KOPT-K1 (cell line): ENCODE results near the gene CARD18.
"Not testable (repeated sequence)": the region's sequence is repeated elsewhere in the genome, so short reads cannot be mapped to it uniquely, and the experiment has no call there.

Source experiments
- H3K27ac ChIP-seq: fragments of 200-600 bp; sonication (generic); 2 replicates; pipeline ENCODE4 v1.5.1; 2016; ENCODE audit warnings: antibody characterized with exemption, mild to moderate bottlenecking, low read depth, low read length; ENCODE audit not compliant: poor library complexity, severe bottlenecking
- H3K36me3 ChIP-seq: fragments of 200-600 bp; sonication (generic); 2 replicates; pipeline ENCODE4 v1.5.1; 2017; ENCODE audit warnings: antibody characterized with exemption, mild to moderate bottlenecking, low read length, moderate library complexity; ENCODE audit not compliant: insufficient read depth
- H3K9me3 ChIP-seq: fragments of 200-600 bp; sonication (generic); 2 replicates; pipeline ENCODE4 v1.5.1; 2017; ENCODE audit warnings: antibody characterized with exemption, low read length, mild to moderate bottlenecking; ENCODE audit not compliant: insufficient read depth, poor library complexity, severe bottlenecking

Gene CARD18

DNA sequence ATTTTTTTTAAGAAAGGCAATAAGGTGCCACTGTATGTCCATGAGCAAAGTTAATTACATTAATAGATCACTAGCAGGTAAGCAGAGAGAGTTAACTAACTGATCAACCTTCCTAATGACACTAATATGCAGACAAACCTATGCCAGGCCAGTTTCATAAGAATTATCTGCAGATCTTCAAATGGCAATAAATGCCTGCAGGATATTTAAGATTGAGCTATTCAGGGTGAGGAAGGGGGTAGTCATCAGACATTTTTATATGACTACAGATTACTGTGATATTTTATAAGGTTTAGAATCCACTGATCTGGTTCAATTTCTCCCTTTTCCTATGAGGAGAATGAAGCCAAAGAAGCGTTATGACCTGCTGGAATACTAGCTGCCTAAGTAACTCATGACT is 30.2 kb downstream of the CARD18 start:
- no peaks in the 10 kb centered on the region for H3K36me3 ChIP-seq
- H3K9me3 ChIP-seq, result no peaks in the 10 kb centered on the region
- H3K27ac ChIP-seq, result no peak overlapping the region

DNA sequence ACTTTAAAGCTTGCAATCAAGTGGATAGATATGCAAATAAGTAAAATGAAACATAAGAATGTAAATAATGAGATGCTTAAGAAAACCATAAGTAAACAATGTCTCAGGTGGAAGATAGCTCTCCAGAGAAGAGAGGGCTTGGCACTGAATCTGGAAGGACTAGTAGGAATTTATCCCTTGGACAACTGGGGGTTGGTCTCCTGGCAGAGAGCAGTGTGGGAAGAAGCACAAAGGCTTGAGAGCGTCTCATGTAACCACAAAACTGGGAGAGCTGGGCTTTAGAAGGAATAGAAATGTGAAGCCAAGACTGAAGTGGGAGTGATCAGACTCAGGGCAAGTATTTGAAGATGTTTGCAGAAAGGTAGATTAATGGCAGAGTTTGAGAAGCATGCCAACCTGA is 31.3 kb downstream of the CARD18 start:
- Histone ChIP-seq H3K27ac (no peak overlapping the region), H3K9me3 (no peaks in the 10 kb centered on the region), H3K36me3 (no peaks in the 10 kb centered on the region)

DNA sequence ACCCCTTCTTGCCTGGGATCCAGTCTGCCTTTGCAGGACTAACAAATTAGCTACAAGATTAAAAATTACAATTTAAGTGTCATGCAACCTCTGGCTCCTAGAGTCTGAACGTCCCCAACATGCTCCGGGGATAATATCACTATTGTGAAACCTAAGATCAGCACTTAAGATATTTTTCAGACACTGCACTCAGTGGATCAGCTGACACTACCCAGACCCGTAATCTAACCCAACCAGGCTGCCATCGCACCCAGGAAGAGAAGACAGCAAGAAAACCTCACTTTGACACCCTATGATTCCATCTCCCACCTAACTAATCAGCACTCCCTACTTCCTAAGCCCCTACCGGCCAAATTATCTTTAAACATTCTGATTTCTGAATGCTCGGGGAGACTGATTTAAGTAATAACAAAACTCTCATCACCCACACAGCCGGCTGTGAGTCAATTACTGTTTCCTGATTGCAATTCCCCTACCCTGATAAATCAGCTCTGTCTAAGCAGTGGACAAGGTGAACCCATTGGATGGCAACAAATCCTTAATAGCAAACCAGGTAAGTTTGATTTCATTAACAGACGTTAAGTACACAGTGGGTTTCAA is 32.2 kb downstream of the CARD18 start:
- H3K36me3 ChIP-seq, H3K9me3 ChIP-seq, H3K27ac ChIP-seq: not testable (repeated sequence)

DNA sequence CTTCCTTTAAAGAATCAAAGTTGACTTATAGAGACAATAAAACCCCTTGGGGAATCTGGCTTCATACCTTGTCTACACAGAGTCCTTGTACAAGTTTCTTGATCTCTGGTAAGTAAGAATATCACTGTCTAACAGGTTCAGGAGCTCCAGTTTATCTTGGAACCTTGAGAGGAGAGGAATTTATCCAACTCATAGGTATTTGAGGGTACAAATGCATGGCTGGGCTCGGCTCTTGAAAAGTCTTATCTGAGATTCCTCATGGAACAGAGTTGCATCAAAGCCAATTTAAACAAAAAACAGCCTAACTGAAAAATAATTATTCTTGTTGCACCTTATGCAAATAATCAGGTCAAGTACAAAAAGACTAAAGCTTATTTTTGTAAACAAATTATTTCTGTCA is 33.4 kb downstream of the CARD18 start:
- no peak overlapping the region for H3K27ac ChIP-seq
- H3K9me3 ChIP-seq, result no peaks in the 10 kb centered on the region
- no peaks in the 10 kb centered on the region for H3K36me3 ChIP-seq

DNA sequence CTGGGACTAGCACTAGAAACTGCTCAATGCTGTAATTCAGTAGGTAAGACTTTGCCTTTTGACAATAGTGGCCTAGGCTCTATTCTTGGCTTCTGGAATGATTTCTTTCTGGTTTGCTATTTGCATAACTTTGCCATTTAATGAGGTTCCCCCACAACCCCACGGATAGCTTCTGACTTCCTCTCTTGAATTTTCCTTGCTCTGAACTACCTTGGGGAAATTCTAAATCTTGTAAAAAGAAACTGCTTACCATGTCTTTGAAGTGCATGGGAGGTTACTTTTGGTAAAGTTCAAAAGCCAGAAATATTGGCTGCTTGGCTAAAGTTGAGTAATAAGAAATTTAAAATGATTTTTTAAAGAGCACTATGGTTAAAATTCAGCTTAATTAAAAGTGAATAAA is 35.3 kb downstream of the CARD18 start:
- Histone ChIP-seq H3K9me3 (no peaks in the 10 kb centered on the region), H3K27ac (no peak overlapping the region), H3K36me3 (no peaks in the 10 kb centered on the region)

DNA sequence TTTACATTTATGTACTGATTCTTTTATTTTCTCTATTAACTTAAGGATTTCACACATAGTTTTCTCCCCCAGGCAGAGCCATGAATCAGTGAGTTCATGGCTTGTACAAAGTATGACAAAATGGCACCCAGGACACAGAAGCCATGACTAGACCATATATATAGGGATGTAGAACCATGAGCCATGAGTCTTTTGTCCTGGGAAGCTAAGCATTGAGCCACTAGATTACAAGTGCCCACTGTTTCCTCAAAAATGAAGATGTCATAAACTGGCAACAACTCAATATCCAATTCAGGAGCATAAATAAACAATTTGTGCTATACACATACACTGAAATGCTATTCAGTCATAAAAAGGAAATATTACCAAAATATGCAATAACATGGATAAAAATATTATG is 36.2 kb downstream of the CARD18 start:
- H3K27ac ChIP-seq, result no peak overlapping the region
- H3K9me3 ChIP-seq, result no peaks in the 10 kb centered on the region
- no peaks in the 10 kb centered on the region for H3K36me3 ChIP-seq

DNA sequence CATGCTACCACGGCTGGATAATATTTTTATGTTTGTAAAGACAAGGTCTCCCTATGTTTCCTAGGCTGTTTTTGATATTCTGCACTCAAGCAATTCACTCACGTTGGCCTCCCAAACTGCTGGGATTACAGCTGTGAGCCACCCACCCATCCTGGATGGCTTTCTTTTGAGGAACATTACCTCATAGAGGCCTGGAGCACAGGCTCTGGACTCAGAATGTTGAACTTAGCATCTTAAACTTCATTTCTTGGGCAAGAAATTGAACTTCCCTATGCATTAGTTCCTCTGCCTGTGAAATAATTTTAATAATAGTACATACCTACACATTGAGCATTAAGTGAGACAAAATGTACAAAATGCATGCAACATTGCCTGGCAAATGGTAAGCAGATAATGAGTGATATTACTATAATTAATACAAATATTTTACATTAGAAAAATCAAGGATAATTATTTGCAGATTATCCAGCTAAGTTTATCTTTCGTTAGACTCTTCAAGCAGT is 37.4 kb downstream of the CARD18 start:
- not testable (repeated sequence) for H3K9me3 ChIP-seq, H3K27ac ChIP-seq, H3K36me3 ChIP-seq

DNA sequence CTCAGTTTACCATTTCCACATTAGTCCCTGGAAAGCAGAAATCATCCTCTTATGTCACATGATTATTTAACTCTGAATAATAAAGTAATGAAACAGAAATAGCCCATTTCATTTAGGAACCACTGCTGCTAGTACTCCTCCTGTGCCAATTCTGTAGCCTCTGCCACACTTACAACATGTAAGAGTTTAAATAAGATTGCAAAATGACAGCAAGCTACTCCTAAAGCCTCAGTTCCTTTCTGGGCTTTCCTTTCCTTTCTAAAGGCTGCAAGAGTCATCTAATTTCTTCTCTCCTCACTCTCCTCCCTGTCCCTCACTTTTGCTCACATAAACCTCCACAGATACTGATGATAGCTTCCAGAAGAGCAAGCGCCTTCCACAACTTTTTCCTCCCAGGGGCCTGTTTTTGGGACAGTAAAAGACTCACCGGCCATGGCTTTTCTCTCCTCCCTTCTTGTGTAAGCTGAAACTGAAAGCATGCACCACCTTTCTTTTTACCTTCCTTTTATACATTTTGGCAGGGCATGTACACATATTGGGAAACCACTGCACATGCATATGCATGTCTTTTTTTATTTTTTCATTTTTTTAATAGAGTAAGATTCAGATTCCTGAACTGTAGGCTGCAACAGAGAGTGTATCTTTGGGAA is 38.5 kb downstream of the CARD18 start:
- Histone ChIP-seq H3K27ac (no peak overlapping the region), H3K36me3 (no peaks in the 10 kb centered on the region), H3K9me3 (no peaks in the 10 kb centered on the region)

DNA sequence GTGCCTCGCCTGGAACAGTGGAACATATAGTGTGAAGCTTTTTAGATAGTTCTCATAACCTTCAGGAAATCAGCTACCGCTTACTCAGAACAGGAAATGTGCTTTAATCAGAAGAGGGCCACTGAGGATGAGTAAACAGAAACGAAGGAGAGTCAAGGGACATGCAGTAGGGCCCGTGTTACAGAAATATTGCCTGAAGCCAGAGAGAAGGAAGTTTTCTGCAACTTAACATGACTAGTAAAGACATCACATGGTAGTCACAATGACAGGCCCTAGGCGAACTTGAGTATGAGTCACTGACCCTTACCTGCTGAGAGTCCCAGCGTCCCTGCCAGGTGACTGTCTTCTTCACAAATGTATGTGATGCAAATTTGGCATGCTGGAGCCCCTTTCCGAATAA is 39.4 kb downstream of the CARD18 start:
- H3K27ac ChIP-seq, result no peak overlapping the region
- no peaks in the 10 kb centered on the region for H3K9me3 ChIP-seq

DNA sequence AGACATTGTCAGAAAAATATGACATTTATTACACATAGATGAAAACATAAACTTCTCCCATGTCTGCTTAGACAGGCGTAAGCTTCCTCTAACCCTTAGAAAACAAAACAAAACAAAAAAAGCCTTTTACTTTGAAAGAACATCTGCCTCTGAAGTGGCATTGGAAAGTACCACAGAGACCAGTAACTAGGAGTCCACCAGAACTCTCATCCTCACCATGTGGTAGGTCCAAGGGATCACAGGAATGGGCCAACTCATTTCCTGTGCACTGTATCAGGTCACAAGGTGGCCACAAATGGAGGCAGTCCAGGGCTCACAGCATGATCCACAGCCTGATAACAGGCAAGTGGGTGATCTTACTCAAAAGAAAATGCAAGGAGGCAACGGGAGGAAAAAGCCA is 40.0 kb downstream of the CARD18 start:
- not testable (repeated sequence) for H3K36me3 ChIP-seq, H3K9me3 ChIP-seq, H3K27ac ChIP-seq

More for the DNA sequence above, 39.4 kb downstream of the CARD18 start:
- H3K36me3 ChIP-seq, result no peaks in the 10 kb centered on the region

DNA sequence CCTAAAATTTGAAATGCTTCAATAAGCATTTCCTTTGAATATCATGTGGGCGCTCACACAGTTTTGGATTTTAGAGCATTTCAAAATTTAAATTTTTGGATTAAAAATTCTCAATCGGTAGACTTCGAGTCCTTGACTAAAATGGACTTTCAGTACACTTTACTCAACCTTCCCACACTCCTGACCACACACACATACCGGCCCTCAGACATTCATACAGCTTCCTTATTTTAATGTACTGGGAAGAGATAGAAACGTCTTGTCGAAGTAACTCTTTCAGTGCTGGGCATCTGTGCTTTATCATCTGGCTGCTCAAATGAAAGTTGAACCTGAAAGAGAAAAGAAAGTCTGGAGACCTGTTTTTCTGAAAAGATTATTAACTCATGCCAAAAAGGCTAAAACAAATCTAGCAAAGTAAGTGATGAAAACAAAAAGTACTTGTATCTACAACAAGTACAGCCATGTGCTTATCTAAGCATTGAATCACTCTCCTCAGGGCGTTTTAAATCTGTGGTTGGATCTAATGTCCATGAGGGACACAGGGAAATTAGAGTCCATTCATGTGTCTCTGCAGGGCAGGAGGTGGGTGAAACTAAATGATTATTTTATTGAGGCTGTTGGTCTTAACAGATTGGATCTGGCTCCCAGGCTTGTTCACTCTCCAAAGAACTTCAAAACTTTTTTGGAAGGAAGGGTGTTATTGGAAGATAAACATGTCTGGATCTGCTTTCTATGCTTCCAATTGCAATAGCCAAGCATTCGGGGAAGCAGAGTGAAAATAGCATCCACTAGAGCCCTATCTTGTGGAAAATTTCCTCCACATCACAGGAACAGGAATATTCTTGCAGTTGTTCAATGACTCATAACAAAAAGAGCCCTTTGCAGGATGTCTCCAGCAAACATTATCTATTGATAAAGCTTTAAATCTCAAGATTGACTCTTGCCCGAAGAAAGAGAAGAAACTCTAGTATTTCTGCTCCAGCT is 47.0 kb downstream of the CARD18 start:
- H3K27ac ChIP-seq, result no peak overlapping the region

More for the DNA sequence above, 47.0 kb downstream of the CARD18 start:
- no peaks in the 10 kb centered on the region for H3K9me3 ChIP-seq
- no peaks in the 10 kb centered on the region for H3K36me3 ChIP-seq
